Lower leg skin (tissue), 3 donors: ENCODE results near the gene PTPN18.

Experiments used
- POLR2A ChIP-seq, 2 donors: fragments of 450-650 bp; IDR thresholded peaks; one replicate each; pipeline ENCODE4 v1.6.1; 2016 to 2017; ENCODE audit warnings: antibody characterized with exemption in 2 of 2, mild to moderate bottlenecking in 1 of 2, moderate library complexity in 1 of 2
- TF ChIP-seq, protein P1 (sequence below), 3 donors: fragments of 450-650 bp; IDR thresholded peaks; one replicate each; pipeline ENCODE4 v1.5.1; 2016; ENCODE audit warnings: antibody characterized with exemption in 3 of 3, mild to moderate bottlenecking in 3 of 3, moderate library complexity in 2 of 3

DNA sequence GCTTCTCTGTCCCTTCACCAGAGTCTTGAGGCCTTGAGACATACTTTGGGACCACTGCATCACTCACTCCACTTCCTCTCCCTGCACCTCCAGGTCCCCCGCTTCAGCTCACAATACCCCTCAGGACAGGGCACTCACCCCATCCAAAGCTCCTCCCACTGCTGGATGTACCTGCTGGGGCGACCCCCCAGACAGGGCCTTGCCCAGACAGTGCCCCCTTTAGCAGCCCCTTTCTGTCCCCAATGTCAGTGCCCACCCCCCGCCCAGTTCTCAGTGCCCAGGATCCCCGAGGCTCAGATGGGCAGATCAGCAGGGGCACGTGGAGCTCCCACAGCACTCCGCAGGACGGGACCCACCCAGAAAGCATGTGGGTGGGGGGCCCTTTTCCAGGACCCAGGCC is 37.0 kb upstream of the PTPN18 start:
- TF ChIP-seq, protein P1, sequence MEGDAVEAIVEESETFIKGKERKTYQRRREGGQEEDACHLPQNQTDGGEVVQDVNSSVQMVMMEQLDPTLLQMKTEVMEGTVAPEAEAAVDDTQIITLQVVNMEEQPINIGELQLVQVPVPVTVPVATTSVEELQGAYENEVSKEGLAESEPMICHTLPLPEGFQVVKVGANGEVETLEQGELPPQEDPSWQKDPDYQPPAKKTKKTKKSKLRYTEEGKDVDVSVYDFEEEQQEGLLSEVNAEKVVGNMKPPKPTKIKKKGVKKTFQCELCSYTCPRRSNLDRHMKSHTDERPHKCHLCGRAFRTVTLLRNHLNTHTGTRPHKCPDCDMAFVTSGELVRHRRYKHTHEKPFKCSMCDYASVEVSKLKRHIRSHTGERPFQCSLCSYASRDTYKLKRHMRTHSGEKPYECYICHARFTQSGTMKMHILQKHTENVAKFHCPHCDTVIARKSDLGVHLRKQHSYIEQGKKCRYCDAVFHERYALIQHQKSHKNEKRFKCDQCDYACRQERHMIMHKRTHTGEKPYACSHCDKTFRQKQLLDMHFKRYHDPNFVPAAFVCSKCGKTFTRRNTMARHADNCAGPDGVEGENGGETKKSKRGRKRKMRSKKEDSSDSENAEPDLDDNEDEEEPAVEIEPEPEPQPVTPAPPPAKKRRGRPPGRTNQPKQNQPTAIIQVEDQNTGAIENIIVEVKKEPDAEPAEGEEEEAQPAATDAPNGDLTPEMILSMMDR (IDR thresholded peaks at IDR 0.05), result no peak
- TF ChIP-seq POLR2A (IDR thresholded peaks at IDR 0.05), result no peak
